Fibroblast of mammary gland (primary cell): ENCODE measurements around the gene CHD2.
"Not testable (repeated sequence)": the region's sequence is repeated elsewhere in the genome, so short reads cannot be mapped to it uniquely, and the experiment has no call there.

Experiments
- DNase-seq: peaks from one replicate; pipeline ENCODE4 v3.0.0-alpha.2; 2010; ENCODE audit warnings: low read depth
- H3K4me3 ChIP-seq: 2 replicates; pipeline ENCODE4 v1.5.1; 2011; ENCODE audit warnings: low read depth, mild to moderate bottlenecking, low read length, moderate library complexity; ENCODE audit not compliant: control insufficient read depth
- TF ChIP-seq, protein P1 (sequence below): conservative IDR thresholded peaks from 2 replicates; pipeline ENCODE4 v1.5.1; 2011; ENCODE audit warnings: low read depth, low read length, inconsistent platforms; ENCODE audit not compliant: control insufficient read depth, insufficient read depth

The CHD2 gene

DNA sequence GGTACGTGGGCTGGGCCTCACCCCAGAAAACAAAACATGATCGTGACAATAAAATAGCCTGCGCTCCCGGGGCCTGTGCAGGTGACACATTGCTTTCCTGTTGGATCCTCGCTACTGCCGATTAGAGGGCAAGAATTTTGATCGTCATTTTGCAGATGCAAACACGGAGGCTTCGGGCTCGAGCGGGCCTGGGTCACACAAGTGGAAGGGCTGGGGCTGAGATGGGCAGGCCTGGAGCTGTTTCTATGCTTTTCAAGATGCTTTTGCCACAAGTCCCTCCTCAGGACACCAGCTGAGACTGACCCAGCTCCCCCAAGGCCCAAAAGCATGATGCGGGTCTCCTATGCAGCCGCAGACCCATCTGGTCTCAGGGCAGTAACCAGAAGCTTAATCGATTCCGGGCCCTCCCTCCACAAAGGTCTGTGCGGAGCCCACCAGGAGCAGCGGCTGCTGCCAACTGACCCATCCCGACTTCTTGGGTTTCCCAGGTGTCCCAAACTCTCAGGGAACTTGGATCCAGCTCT is 158.8 kb downstream of the CHD2 start:
- TF ChIP-seq, protein P1, sequence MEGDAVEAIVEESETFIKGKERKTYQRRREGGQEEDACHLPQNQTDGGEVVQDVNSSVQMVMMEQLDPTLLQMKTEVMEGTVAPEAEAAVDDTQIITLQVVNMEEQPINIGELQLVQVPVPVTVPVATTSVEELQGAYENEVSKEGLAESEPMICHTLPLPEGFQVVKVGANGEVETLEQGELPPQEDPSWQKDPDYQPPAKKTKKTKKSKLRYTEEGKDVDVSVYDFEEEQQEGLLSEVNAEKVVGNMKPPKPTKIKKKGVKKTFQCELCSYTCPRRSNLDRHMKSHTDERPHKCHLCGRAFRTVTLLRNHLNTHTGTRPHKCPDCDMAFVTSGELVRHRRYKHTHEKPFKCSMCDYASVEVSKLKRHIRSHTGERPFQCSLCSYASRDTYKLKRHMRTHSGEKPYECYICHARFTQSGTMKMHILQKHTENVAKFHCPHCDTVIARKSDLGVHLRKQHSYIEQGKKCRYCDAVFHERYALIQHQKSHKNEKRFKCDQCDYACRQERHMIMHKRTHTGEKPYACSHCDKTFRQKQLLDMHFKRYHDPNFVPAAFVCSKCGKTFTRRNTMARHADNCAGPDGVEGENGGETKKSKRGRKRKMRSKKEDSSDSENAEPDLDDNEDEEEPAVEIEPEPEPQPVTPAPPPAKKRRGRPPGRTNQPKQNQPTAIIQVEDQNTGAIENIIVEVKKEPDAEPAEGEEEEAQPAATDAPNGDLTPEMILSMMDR = no peak
- no peak for DNase-seq
- H3K4me3 ChIP-seq = no peak overlapping the region

DNA sequence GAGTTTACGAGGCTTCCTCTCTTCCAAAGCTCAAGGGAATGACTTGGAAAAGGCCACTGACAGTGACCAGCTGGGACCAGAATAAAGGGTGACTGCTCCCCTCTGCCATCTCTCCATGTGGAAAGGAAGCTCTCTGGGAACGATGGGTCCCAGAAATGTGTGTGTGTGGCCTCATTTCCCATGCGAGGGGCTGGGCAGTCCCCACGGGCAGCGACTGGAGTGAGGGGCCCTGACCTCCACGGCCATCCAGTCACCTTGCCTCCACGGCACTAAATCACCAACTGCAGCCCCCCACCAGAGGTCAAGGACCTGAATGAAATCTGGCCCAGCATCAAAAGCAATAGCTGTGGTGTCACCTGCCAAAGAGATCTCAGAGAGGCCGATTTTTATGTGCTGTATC is 159.3 kb downstream of the CHD2 start:
- H3K4me3 ChIP-seq = no peak overlapping the region
- no peak for DNase-seq
- TF ChIP-seq, protein P1 = no peak

DNA sequence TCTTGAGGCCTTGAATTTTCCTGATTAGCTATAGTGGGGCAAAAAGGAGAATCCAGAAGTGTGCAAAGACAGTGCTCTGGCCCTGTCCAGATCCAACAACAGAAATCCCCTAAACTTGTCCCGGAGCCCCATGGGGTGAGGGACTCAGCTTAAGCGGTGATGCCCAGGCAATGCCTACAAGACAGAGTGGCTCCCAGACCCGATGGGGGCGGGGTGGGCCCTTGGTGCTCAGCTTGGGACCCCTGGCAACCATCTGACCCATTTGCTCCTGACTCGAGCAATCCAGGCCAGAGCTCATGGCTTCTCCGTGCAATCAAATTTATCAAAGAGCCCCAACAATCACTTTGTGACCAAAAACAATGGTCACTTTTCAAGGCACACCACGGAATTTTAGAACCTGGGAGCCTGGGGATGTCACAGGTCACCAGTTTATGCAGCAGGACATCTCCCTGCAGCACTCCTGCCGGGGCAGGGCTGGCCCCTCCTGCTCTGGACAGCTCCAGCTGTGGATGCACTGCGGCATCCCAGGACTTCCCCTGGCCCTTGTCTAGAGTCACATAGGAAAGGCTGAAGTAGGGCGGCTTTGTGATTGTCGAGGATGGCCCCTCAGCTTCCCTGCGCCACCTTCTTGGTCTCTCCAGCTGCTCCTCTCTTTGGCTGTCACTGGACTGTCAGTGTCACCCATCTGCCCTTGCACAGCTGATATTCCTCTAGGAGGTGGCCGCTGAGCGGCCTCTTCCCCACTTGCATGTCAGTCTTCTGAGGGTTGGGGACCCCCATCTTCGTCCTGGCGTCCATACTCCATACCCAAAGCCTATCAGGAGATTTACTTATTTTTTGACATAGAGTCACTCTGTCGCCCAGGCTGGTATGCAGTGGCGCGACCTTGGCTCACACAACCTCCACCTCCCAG is 160.5 kb downstream of the CHD2 start:
- DNase-seq = no peak
- TF ChIP-seq, protein P1 = no peak
- H3K4me3 ChIP-seq = no peak overlapping the region

DNA sequence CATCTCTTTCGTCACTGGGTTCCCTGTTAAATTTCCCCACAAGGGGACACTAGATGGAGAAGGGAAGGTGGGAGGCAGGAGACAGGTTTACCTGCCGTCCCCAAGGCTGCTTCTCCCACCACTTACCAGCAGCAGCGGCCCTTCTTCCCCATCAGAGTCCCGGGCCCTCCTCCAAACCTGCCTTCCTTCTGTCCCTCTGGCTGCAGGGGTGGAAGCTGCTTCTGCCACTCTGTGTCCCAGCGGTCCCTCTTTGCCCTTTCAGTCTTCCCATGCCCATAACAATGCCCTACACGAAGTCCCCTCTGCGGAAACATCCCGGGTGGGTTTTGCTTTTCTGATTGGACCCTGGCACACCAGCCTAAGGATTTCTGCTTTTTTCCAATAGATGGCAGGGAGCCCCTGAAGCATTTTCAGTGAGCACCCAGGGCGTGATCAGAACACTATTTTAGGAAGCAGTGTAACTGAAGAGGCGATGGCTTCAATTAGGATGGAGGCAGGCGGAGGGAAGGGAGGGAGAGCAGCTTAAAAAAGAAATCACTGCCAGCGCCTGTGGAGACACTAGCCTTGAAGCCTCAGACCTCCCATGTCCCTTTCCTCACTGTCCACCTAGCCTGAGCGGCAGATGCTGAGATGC is 162.6 kb downstream of the CHD2 start:
- H3K4me3 ChIP-seq, DNase-seq: not testable (repeated sequence)

DNA sequence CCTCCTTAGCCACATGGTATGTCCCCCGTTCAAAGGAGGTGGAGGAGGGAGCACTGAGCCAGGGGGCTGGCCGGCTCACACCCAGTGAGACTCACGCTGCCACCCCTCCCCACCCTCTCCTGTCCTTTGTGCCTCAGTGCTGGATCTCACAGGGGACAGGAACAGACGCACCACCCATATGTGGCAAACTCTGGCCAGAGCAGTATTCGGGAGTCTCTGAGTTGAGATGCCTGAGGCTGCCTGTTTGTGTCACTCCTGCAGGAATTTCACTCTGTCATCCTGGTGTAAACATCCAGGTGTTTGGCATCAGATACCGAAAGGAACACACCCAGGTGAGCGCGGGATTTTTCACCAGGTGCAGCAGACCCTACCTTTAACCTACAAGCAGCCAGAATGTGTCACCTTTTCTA is 163.1 kb downstream of the CHD2 start:
- DNase-seq = no peak
- TF ChIP-seq, protein P1 = no peak
- no peak overlapping the region for H3K4me3 ChIP-seq

DNA sequence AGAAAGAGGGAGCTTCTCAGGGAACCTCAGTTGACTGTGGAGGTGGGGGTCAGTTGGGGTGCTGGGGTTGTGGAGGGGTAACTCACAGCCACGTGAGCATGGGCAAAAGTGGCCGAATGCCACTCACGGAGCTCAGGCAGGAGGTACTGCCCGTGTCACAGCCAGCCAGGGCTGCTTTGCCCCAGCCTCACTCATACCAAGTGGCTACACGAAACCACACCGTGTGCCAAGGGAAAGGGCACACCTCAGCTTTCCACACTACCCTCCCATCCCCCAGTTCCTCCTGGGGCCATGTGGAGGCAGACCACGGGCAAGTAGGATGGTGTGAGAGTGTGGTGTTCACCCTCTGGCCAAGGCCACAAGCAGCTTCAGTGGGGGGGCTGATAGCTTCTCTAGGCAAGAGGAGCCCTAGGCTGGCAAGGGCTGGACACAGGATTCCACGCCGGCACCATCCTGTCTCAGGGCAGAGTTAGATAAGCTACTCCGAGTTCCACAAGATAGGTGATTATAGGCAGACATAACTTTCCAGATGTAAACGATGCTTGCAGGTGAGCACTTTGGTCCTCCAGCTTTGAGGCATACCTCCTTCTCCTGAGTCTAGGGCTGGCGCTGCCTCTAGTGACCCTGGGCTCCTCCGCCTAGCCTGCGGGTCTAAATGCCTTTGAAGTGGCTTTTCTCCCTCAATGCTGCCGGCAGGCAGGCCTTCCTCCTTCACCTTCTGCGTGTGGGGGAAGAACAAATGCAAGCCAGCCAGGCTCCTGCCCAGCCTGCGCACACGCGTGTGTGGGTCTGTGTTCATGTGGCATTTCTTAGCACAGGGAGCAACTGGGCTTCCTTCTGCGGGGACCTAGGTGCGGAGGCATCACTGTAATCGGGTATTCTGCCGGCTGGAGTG is 163.9 kb downstream of the CHD2 start:
- no peak overlapping the region for H3K4me3 ChIP-seq
- TF ChIP-seq, protein P1 = no peak
- no peak for DNase-seq
